ENCODE results near the gene HYAL2.
"Not testable (repeated sequence)": the region's sequence is repeated elsewhere in the genome, so short reads cannot be mapped to it uniquely, and the experiment has no call there.

Gene HYAL2

DNA sequence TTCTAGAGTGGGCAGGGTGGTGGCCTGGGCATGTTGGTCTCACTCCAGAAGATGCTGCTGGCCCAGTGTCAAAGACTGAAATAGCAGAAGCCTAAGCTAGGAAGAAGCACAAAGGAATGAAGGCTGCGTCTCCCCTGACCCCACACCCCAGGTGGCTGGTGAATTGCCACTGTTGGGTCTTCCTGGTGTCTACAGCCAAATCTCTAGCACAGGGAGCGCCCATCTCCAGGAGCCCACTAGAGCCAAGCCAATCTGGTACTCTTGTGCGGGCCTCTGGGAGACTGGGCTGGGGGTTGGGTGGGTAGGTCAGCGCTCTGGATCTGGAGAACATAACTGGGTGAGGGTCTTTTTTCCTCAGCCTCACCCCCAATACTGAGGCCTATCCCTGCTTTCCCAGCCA, 4.6 kb upstream of the HYAL2 start:
- DNase-seq = no peak

DNA sequence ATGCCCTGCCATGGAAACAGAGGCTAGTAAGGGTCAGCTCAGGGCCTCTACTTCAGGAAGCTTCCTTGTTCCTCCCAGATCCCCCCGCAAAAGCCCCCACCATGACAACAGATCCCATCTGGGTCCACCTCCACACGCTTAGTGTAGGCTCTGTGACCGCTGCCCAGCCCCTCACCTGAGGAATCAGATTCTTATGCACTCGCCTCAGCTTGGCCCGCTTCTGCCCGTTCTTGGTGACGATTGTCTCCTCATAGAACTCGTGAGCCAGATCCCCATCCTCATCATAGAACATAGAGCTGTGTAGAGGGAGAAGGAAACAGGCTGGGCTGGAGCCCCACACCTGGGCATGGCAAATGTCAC, 3.6 kb upstream of the HYAL2 start:
- no peak for DNase-seq

DNA sequence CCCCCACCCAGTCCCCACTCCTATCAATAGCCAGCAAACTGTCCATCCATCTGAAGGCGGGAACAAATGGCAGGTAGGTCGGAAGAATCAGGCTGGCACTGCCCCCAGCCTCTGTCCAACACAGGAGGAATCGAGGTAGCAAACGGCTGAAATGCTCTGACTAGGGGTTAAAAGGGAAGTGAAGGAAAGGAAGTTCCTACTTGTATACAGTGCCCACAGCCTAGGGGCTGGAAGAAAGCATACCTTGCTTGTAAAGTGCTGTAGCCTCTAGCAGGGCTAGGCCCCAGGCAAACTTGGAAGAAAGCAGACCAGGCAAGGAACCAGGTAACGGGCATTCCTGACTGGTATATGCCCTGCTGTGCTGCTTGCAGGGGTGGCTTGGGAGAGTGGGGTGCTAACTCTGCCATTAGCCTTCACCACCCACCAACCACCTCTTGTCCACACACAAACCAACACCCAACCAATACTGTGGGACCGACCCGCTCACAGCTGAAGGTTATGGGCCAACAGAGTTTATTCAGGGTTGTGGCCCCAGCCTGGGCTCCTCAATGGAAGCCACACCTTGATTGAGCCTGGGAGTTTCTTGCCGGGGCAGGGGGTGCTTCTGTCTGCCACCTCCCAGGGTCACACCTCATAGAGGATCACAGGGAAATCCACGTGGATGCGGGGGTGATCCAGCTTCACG, 3.1 kb upstream of the HYAL2 start:
- DNase-seq = no peak

GRCh38 chr3:50325113-50325480, 2.6 kb upstream of the HYAL2 start:
- no peak for DNase-seq

DNA sequence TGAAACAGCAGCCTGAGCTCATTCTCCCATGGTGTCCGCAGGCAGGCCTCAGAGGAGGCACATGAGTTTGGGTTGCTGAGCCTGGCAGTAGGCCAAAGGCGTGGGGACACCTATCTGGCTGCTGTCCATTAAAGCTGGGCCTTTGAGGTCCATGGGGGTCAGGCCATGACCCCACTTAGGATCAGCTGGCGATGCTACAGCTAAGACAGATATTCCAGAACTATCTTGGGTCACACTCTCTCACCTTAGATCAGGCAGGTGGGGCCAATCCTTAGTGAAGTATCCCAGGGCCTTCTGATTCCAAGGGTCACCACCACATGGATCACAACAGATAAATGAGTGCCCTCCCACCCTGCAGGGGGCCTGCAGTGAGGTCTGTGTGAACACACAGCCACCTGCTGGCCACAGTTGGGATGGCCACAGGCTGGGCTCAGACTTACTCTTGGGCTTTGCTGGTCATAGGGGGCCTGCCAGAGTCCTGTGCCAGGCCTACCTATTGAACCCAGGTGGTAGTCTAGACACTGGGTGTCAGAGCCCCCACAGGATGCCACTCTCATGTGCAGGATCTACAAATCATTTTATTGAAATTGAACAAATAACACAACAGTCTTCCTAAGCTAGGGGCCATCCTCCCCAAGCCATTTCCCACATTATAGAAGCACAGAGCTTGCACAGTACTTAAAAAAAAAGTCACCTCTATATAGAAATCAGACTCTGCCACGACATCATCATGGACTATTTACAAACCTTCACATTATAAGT, 2.0 kb upstream of the HYAL2 start:
- no peak for DNase-seq

GRCh38 chr3:50323614-50324199, 1.2 kb upstream of the HYAL2 start:
- no peak for DNase-seq

- no peak for DNase-seq
These were observed 601 bp upstream of the HYAL2 start for GRCh38 chr3:50323092-50323600.

DNA sequence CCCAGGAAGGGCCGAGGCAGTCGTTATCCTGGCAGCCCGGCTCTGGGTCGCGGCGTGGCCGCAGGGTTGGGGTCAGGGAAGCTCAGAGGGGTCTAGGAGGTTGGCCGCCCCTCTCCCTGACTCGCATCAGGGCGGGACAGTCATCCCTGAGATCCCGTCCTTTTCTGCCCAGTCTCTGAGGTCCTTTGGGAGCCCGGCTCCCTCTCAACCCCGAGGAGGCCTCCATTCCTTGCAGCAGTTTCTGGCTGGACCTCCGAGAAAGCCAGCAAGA, 495 bp downstream of the HYAL2 start:
- DNase-seq = no peak

DNA sequence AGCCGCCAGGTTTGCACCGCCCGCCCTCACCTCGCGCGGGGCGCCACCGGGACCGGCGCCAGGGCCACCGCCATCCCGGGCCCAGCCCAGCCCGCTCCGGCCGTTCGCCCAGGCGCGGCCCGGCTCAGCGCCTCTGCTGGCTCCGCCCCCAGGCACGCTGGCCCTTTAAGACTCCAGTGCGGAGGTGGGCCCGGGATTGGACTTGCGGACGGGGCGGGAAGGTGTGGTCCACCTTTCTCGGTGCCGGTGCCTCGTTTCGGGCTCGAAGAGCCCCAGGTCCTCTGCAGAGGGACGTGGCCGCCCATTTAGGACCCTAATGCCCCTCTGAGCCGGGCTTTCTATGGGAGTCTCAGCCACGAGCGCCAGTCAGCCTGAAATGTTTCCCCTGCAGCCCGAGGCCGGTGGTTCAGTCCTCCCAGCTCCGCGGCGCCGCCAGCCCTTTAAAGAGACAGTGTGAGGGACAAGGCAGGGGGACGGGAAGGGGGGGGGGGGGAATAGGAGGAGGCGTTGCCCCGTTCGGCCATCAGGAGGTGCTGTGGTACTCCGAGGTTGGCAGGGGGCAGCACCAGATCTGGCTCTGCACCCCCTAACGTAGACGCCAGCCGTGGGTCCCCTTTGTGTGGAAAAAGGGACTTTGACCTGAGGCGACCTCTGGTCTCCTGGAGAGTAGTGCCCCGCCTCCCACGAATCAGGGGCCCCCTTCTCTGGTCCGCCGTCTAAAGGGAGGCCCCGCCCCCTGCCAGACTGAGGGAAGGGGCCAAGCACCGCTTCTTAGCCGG, 1.0 kb downstream of the HYAL2 start:
- DNase-seq = peak; percentile 79

DNA sequence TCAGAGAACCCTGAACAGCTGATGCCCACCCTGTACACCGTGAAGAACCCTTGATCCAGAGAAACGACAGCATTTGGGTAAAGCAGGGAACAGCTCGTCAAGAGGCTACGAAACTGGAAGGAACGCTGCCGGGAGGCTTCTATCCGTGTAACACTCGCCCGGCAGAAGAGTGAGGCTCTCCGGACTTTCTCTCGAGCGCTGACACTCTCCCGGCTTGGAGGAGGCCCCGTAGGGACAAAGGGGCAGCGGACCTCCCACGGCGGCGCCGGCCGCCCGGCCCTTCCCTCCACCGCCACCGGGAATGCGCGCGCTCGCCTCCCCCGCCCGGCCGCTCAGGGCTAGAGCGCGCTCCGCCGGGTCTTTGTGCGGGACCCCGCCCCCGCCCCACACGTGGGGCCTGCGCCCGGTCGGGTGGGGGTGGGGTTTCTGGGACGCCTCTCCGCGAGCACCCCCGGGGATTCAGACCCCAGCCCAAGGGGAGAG, 1.7 kb downstream of the HYAL2 start:
- peak; percentile 46 for DNase-seq

DNA sequence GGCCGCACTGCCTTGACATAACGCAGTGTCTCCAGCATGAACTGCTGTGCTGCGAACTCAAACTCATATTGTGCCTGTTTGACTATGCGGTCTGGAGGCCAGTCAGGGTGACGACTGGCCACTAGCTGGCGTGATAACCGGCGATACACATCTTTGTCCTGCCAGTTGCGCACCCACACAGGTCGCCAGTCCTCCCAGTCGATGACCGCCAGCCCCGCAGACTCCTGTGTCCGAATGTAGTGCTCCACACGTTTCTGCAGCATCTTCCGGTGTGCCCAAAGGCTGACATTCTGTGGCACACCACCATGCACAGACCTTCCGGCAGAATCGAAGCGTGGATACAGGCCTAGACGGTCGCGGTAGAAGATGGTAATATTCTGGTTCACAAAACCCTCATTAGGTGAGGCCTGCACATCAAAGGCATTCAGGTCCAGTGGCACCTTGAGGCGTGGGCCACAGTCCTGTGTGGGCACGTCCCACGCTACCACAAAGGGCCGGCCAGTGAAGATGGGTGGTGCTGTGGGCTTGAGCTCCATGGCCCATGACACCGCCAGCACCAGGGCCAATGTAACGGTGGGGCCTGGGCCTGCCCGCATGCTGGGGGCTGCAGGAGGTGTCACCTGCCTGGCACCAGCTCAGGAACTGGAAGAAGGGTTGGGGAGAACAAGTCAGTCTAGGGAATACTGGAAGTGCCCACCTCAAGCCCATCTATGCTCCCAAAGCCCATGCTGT, 2.5 kb downstream of the HYAL2 start:
- DNase-seq = no peak

DNA sequence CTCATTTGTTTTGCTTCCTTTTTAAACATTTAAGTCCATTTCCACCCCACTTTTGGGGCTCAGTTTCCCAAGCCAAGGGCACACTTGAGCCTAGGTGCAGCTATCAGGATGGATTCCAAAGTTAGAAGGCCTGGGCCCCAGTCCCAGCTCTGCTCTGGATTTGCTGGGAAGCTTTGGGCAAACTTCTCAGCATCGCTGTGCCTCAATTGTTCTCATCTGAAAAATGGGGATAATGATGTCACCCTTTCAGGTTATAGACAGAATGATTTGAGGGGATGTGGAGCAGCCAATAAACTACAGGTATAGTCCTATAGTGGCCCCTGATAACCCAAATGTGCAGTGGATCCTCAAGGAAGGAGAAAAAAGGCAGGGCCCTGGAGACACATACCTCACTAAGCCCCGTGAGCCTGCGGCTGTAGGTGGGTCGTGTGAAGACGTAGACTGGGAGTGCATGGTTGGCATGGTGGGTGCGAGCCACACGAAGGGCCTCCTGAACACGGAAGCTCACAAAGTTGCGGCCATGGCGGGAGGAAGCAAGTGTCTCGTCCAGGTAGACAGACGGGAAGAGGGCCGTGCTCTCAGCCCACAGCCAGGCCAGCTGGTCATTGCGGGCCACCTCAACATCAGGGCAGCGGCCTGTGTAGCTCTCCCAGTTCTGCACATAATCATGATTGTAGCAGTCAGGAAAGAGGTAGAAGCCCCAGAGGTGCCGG, 3.2 kb downstream of the HYAL2 start:
- no peak for DNase-seq

GRCh38 chr3:50318615-50319014, 3.9 kb downstream of the HYAL2 start:
- no peak for DNase-seq

- DNase-seq = no peak
These were observed 4.4 kb downstream of the HYAL2 start for GRCh38 chr3:50318163-50318562.

DNA sequence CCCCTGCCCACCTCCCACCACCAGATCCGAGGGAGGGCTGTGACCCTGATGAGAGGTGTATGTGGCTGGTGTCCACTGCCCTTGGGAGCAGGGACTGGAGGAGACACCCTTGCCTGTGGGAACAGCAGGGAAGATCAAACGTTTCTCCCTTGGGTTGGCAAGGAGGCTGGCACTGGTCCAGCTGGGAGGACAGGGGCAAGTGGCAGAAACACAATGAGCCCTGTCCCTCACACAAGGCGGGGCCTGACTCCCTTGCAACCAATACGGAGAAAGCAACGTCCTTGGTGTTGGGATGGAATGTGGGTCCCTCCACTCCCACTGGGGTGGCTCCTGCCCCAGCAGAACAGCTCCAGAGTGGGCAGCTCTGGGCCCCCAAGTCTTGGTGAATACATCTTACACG, 5.2 kb downstream of the HYAL2 start:
- no peak for DNase-seq

- DNase-seq = no peak
These were observed 5.8 kb downstream of the HYAL2 start for GRCh38 chr3:50316657-50317242.

- DNase-seq = no peak
These were observed 7.7 kb downstream of the HYAL2 start for GRCh38 chr3:50314816-50315215.

DNA sequence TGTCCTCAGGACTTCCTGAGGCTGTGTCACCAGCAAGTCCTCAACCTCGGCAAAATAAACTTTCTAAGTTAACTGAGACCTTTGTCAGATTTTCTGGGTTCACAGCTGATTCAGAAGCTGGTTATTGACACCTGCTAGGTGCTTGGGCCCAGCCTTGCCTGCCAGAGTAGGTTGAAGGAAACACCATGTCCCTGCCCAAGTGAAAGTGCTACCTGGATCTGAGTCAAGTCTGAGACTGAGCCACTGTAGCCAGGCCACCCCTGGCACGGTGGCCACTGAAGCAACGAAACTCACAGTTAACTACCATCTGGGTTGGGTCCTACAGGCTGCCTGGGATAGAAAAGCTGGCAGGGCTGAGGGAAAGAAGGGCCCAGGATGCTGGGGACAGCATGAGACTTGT, 8.2 kb downstream of the HYAL2 start:
- no peak for DNase-seq

DNA sequence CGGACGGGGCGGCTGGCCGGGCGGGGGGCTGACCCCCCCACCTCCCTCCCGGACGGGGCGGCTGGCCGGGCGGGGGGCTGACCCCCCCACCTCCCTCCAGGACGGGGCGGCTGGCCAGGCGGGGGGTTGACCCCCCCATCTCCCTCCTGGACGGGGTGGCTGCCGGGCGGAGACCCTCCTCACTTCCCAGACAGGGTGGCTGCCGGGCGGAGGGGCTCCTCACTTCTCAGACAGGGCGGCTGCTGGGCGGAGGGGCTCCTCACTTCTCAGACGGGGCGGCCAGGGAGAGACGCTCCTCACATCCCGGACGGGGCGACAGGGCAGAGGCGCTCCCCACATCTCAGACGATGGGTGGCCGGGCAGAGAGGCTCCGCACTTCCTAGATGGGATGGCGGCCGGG, 10.5 kb downstream of the HYAL2 start:
- not testable (repeated sequence) for DNase-seq

GRCh38 chr3:50304601-50305000, 17.9 kb downstream of the HYAL2 start:
- no peak for DNase-seq

GRCh38 chr3:50303013-50303815, 19.3 kb downstream of the HYAL2 start, which contains the start of gene HYAL1:
HYAL1 (minus strand) TSS chr3:50303574; CDS start chr3:50302956, 618 bp downstream.
- DNase-seq = no peak

All from NCI-H1105 (cell line).